Stimulated activated naive CD4-positive, alpha-beta T cell (primary cell): ENCODE results near the gene NDUFS3.
"Not testable (repeated sequence)": the region's sequence is repeated elsewhere in the genome, so short reads cannot be mapped to it uniquely, and the experiment has no call there.

ENCODE experiments used
- DNase-seq, 6 experiments: peaks; one replicate each; lab custom pipeline; 2025; lab: John Stamatoyannopoulos, UW

NDUFS3 gene

DNA sequence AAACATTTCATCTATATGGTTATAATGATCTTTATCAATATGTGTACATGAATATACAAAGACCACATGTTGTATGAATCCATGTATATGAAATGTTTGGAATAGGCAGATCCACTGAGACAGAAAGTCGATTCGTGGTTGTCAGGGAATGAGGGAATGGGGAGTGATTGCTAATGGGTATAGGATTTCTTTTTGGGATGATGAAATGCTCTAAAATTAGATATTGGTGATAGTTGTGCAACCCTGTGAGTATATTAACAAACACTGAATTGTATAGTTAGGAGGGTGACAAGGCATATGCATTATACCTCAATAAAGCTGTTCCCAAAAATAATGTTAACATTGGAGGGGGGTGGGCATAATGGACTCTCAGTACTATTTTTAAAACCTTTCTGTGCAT, 18.4 kb upstream of the NDUFS3 start:
- no peak for DNase-seq

DNA sequence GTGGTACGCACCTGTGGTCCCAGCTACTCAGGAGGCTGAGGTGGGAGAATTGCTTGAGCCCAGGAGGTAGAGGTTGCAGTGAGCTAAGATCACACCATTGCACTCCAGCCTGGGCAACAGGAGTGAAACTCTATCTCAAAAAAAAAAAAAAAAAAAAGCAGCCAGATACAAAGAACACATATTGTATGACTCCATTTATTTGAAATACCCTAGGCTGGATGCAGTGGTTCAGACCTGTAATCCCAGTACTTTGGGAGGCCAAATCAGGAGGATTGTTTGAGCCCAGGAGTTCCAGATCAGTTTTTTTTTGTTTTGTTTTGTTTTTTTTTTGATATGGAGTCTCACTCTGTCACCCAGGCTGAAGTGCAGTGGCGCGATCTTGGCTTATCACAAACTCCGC, 16.5 kb upstream of the NDUFS3 start:
- DNase-seq, result not testable (repeated sequence)

DNA sequence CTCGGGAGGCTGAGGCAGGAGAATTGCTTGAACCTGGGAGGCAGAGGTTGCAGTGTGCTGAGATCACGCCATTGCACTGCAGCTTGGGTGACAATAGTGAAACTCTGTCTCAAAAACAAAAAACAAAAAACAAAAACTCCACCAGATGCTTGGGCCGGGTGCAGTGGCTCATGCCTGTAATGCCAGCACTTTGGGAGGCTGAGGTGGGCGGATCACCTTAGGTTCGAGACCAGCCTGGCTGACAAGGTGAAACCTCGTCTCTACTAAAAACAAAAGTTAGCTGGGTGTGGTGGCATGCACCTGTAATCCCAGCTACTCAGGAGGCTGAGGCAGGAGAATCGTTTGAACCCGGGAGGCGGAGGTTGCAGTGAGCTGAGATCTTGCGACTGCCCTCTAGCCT, 14.5 kb upstream of the NDUFS3 start:
- not testable (repeated sequence) for DNase-seq

DNA sequence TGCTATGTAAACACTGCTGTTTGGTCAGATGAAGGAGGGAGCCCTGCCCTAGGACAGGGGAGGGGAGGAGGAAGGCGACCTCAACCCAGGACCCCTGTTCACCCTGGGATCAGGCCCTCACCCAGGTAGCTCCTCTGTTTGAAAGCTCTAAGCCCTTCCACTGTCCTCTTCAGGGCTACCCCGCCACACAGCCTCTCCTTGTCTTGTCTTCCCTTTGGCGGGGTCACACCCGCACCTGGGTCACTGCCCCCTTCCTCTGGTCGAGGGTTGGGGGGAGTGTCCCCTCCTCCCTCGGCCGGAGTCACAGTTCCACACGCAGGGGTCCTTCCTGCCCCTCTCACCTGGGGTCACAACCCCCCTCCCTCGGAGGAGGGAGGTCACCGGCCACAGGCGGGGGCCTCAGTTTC, 13.9 kb upstream of the NDUFS3 start:
- no peak for DNase-seq

DNA sequence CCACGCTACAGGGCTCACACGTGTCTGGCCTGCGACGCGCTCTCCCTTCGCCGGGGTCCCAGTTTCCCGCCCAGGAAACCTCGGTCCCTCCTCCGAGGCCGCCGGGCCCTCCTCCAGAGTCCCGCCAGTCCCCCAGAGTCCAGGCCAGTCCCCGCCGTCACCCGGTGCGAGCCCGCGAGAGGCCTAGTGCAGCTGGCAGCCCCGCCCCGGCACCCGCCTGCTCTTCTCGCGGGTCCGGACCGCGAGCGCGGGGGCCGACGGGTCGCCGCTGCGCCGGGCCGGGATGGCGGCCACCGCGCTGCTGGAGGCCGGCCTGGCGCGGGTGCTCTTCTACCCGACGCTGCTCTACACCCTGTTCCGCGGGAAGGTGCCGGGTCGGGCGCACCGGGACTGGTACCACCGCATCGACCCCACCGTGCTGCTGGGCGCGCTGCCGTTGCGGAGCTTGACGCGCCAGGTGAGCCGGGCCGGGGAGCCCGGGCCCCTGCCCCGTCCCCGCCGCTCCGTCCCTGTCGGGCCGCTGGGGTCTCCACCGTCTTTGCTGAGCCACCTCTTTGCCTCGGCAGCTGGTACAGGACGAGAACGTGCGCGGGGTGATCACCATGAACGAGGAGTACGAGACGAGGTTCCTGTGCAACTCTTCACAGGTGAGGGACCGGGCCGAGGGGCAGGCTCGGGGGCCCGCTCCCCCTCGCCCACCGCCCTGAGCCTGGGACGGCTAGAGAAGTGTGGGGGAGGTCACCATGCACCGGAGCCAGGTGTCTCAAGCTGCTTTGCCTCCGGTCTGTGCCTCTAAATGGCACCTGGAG, 13.3 kb upstream of the NDUFS3 start, which contains the start of gene PTPMT1:
Gene PTPMT1, plus strand, starts transcription at position 260 of the 809 bp plus-strand sequence. Its CDS starts 24 bp downstream, at position 284.
- DNase-seq, result peak; percentile 37 to 74 (median 46)

DNA sequence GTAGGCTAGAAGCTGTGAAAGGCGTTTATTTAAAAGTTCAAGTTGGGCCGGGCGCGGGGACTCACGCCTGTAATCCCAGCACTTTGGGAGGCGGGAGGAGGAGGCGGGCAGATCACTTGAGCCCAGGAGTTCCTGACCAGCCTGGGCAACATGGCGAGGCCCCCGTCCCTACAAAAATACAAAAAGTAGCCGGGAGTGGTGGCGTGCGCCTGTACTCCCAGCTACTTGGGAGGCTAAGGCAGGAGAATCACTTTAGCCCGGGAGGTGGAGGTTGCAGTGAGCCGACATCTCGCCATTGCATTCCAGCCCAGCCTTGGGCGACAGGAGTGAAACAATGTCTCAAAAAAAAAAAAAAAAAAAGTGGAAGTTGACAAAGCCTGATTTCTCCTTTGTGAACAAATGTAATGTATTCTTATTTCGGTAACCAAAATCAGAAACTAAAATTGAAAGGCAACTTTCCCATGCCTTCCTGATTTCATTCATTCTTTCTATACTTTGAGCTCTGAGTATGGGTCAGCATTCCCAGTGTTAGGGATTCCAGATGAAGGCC, 12.7 kb upstream of the NDUFS3 start:
- DNase-seq, result no peak

DNA sequence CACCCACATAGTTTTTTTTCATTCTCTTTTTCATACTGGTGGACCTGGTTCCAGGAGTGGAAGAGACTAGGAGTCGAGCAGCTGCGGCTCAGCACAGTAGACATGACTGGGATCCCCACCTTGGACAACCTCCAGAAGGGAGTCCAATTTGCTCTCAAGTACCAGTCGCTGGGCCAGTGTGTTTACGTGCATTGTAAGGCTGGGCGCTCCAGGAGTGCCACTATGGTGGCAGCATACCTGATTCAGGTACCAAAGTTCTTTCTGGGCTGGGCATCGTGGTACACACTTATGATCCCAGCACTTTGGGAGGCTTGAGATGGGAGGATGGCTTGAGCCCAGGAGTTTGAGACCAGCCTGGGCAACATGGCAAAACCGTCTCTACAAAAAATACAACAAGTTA, 9.2 kb upstream of the NDUFS3 start:
- DNase-seq, result no peak

DNA sequence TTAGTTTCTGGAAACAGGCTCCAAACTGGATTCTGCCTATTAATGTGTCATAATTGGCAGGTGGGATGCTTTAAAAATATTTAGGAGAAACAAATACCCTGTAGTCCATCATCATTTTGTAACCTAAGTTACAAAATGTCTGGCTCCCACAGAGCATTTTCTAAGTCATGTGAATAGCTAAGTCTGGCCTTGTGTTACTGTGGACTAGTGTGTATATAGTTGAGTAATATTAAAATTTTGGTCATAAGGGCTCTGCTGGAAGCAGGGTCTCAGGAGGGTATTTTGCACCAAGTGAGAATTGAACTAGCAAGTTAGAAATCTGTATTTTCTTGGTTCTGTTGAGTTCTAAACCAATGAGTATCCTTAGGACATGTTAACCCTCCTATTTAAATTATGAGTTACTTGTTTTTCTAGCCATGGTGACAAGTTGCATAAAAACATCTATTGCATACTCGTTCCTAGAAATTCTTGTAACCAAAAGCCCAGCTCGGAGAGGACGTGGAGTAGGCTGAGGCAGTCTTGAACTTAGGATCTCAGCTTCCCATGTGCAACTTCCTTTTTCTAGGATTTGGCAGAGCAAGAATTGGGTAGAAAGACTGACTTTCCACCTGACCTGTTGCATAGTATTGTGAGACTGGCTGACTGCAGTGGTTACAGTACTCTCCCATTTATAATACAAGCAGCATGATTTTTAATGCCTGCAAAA, 8.1 kb upstream of the NDUFS3 start:
- DNase-seq, result no peak

DNA sequence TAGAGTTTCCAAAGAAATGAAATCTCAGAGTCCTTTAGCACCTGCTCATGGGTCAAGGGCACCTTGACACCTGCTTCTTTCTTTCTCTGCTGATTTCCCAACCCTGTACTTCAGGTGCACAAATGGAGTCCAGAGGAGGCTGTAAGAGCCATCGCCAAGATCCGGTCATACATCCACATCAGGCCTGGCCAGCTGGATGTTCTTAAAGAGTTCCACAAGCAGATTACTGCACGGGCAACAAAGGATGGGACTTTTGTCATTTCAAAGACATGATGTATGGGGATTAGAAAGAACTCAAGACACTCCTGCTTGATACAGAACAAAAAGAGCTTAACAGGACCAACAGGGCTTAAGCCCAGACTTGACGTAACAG, 7.5 kb upstream of the NDUFS3 start:
- no peak for DNase-seq

DNA sequence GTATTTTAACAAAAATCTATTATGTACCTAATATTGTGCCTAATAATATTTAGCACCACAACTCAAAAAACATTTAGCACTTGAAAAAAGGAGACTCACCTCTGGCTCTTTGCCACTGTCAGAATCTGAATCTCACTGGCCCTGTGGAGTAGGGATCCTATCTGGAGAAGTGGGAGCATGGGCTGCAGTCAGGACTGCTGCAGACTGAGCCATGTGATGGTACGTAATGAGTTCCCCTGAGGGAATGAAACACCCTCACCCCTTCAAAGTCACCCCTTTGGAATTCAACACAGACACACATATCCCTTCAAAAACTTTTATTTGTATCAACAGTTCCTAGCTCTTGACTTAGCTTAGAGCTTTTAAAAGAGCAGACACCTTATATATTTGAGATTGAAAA, 7.0 kb upstream of the NDUFS3 start:
- DNase-seq, result no peak

DNA sequence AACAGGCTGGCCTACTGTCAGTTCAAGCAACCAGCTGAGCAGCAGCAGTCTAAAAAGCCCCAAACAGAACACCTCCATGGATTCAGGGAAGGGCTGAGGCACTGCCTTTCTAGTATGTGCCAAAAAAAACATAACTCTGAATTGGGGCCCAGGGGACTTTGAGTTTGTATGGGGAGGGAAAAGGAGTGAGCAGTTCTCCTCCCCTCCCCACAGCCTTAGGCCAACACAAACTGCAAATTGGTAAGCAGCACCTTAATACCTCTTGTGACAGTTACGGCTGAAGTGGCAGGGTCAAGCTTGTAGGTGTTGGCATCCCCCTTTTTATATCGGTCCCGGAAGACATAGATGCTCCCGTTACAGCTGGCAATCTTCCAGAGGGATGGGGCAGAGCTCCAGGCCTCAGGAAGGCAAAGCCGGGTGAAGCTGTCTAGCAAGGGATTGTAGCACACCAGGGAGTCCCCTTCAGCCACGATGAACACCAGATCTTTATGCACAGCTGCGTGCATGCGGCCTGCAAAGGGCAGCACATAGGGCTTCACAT, 6.1 kb upstream of the NDUFS3 start:
- DNase-seq, result no peak

DNA sequence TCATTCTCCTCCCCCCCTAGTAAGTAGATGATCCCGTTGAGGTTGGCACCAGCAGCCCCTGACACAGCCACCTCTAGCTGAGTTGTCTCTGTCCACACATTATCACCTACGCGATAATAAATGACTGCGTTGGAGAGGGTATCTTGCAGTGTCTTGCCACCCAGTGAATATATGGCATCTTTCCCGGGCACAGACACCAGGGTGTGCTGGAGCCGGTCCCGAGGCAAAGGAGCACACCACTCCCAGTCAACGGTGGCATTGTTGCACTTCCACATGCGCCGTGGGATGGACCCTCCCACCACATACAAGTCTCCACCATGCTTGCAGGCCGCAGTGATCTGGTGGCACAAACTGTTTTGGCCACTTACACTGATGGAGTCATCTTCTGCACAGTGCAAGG, 5.6 kb upstream of the NDUFS3 start:
- no peak for DNase-seq

DNA sequence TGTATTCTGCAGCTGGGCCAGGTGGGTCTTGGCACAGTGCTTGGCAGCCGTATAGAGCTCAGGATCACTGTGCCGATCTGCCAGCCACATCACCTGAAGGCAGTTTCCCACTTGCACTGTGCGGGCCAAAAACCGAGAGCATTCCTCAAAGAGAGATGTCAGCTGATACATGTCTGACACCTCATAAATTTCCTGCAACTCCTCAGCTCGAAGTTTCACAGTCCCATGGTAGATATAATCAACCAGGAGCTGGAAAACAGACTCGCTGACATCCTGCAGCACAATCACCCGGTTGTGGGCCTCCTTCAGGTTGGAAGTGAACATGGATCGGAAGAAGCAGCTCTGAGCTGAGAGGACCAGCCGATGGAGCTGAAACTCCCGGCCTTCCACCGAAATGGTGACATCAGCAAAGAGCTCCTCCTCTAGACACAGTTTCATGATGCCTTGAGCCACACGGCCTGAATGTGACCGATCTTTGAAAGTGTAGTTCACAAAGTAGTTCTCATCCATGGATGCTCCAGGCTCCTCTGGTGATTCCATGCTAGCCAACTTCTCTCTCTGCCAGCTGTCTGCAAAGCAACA, 1.3 kb upstream of the NDUFS3 start:
- DNase-seq, result no peak

DNA sequence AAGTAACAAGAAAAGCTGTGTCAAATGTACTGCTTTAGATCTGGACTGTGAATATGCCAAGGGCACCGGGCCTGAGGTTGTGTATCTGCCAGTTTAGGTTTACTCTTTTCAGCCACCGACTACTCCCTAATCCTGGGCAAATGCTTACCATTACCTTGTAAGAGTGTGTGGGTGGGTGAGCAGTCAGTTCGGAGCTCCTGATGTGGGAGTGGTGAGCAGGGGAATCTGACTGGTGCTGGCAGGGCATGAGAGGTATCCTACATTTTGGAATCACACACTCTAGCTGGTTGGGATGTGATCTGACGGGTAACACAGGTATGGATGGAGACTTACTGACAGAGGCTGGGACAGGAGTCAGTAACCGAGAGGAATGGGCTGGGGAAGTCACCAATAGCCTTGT, 5.0 kb downstream of the NDUFS3 start:
- DNase-seq, result no peak

DNA sequence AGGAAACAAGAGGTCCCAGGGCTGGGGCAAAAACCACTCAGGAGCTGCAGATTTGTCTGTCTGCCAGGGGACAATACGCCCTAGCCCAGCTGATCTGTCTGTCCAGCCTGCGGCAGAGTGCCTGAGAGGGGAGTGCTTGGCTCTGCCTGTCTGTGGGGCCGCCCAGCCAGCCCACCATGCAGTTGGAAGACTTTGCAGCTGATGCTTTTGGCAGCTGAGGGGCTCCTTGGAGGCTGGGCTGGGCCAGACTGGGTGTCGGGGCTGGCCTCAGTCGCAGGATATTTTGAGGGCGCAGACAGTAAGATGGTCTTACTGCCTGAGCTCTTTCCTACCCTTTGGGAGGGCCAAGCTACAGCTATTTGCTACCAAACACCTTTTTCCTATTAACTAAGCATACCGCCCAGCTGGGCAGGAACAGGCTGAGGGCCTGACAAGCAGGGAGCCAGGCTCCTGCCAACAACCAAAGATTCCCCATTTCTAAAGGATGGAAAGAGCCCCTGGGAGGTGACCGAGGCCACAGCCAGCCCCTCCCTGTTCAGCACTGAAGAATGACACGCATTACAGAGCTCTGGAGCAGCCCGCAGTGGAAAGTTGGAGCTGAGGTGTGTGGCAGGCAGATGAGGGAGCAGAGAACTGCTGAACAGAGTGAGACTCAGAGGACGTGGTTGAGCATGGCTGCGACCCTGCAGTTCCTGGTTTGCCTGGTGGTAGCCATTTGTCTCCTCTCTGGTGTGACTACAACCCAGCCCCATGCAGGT, 7.4 kb downstream of the NDUFS3 start, which contains the start of gene FAM180B:
Gene FAM180B, plus strand, starts transcription at position 581 of the 758 bp plus-strand sequence. Its CDS starts 91 bp downstream, at position 672.
- DNase-seq, result no peak

DNA sequence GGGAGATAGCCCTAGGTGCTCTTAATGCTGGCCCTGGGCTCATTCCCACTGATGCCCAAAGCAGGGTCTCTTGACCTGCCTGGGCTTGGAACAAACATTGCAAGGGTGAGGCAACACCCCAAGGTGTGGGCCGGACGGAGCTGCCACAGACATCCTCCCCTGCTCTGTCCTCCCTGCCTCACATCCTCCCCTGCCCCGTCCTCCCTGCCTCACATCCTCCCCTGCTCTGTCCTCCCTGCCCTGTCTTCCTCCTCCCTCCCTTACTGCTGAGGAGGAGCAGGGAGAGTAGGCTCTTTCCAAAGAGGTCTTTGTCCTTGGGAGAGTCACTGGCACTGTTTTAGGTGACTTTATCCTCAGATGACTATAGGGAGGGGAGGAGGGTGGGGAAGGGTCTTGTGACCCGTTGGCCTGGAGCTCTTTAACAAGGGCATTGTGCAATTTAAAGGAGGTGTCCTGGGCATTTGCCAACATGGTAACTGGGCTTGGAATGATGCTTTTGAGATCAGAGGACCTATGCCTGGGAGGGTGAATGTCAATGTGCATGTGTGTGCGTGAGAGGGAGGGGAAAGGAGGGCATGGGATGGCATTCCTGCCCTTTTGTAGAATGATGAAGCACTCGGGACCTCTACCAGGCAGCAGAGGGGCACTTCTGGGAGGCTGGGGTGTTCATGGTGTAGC, 8.3 kb downstream of the NDUFS3 start:
- no peak for DNase-seq

DNA sequence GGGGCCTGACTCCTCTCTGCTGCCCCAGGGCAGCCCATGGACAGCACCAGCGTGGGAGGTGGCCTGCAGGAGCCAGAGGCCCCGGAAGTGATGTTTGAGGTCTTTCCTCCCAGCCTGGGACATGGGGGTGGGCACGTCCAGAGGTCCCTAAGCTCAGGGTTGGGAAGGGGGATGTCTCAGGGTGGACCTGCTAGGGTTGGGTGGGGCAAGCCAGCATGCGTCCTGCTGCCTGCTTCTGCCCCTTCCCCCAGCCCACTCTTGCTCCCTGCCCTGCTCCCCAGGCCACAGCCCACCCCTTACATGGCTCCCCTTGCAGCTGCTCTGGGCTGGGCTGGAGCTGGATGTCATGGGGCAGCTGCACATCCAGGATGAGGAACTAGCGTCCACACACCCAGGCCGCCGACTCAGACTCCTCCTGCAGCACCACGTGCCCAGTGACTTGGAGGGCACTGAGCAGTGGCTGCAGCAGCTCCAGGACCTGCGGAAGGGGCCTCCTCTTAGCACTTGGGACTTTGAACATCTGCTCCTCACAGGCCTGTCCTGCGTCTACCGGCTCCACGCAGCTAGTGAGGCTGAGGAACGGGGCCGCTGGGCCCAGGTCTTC, 9.0 kb downstream of the NDUFS3 start:
- no peak for DNase-seq

DNA sequence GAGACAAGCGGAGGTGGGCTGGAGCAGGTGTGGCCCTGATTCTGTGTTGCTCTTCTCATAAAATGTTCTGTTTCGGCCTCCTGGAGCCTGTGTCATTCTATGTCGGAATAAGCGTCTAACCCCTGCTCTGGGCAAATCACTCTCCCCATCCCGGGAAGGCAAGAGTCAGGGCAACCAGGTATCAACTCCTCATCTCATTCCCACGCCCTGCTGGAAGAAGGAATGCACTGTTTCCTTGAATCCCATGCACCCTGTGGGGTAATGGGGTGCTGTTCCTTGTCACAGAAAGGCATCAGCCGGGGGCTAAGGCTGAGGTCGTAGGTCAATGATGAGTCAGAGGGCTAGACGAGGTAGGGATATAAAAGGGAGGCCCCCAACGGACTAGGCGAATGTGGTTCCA, 10.2 kb downstream of the NDUFS3 start:
- DNase-seq, result no peak

DNA sequence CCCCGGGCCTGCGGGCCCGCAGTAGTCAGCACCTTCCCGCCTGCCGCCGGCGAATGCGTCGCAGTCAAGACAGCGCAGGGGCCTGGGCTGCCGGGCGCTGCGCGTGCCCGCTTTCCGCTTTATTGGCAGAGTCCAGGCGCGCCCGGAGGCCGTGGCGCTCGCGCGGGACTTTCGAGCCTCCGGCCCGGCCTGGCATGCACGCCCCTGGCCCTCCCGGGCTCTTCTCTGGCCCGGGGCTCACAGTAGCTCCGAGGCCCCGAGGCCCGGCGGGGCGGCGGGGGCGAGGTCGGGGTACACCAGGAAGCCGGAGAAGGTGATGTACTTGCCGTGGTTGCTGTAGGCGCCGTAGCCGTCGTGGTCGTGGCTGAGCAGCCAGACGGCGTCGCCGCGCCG, 10.7 kb downstream of the NDUFS3 start:
- no peak for DNase-seq

DNA sequence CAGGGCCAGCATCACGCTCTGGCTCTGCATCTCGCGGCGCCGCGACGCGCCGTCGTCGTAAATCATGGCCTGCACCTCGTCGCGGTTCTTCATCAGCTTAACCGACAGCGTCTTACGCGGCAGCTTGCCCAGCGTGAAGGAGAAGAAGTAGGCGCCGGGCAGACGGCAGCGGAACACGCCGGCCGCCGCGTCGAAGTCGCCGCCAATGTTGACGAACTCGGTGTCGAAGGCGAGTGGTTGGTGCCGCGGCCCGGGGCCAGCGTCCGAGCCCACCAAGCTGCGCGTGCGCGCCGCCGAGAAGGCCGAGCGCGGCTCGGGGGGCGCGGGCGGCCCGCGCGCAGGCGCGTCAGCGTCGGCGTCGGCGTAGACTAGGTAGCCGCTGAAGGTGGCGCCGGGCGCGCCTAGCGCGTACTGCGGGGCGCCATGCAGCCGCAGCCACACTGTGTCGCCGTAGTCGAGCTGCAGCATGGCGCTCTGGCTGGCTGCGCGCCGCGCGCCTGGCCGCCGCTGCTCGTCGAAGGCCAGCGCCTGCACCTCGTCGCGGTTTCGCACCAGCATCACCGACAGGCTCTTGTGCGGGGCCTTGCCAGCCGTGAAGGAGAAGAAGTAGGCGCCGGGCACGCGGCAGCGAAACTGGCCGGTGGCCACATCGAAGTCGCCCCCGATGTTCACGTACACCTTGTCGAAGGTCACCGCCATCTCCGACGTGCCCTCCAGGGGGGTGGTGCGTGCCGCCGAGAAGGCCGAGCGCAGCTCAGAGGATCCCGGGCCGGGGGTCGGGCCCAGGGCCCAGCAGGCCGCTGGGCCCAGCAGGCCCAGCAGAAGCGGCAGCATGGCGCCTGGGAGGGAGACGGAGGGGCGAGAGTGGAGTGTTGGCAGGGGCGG, 11.3 kb downstream of the NDUFS3 start:
- DNase-seq, result no peak
